Activated CD8-positive, alpha-beta memory T cell treated with anti-CD3 and anti-CD28 coated beads for 36 hours (primary cell): ENCODE results near the gene MKRN2OS. TPM values are rescaled to one million over a fixed set of nuclear protein-coding genes. Genes with fewer than 3 reads are reported as not detected.
"Not testable (repeated sequence)": the region's sequence is repeated elsewhere in the genome, so short reads cannot be mapped to it uniquely, and the experiment has no call there.

Experiments used
- CTCF ChIA-PET: fragments of 350-600 bp; sonication (Branson Sonifier 250); formaldehyde crosslinking; loops from one replicate; lab custom pipeline; 2021; ENCODE audit warnings: antibody characterized with exemption; lab: Charles Lee
- POLR2A ChIA-PET: fragments of 350-600 bp; sonication (Branson Sonifier 250); formaldehyde crosslinking; loops from one replicate; lab custom pipeline; 2021; ENCODE audit warnings: antibody characterized with exemption; lab: Charles Lee
- total RNA-seq, 2 experiments: library from RNA; stranded (reverse); gene quantifications; one replicate each; pipeline ENCODE4 v1.2.3, GENCODE V29; 2021

MKRN2OS gene
- total RNA-seq, 2 experiments from 2014 or later, result not detected

DNA sequence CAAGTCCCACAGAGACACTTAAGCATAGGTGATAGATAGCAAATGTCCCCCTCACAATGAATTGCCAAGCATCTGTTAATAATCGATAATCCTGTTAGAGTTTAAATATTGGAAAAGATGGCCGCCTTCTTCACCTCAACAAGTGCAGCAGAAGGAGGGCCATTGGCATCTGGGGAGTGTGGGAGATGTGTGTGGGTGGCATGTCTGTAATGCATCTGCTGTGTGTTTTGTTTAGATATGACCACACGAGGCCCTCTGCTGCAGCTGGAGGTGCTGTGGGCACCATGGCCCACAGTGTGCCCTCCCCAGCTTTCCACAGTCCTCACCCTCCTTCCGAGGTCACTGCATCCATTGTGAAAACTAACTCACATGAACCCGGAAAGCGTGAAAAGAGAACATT, 24.5 kb upstream of the MKRN2OS start:
- POLR2A ChIA-PET, result no interaction called here
- CTCF ChIA-PET, result interaction anchor here (1.7 kb wide), 1 partner anchor 9 kb away, joined by 4 read pairs; no protein-coding TSS in a partner anchor

- POLR2A ChIA-PET, result interaction anchor here (0.6 kb wide), 2 partner anchors 10 to 120 kb away, joined by 3 to 4 read pairs; no protein-coding TSS in a partner anchor
These were observed 23.4 kb upstream of the MKRN2OS start for GRCh38 chr3:12568747-12569146.

GRCh38 chr3:12566976-12567375, 21.7 kb upstream of the MKRN2OS start:
- CTCF ChIA-PET, result no interaction called here
- POLR2A ChIA-PET, result no interaction called here

More at GRCh38 chr3:12568747-12569146, 23.4 kb upstream of the MKRN2OS start:
- CTCF ChIA-PET, result interaction anchor here (0.6 to 1.7 kb wide), 2 partner anchors 8 to 148 kb away, joined by 3 to 4 read pairs; no protein-coding TSS in a partner anchor

- CTCF ChIA-PET, result no interaction called here
- POLR2A ChIA-PET, result no interaction called here
These were observed 17.2 kb upstream of the MKRN2OS start for GRCh38 chr3:12562451-12562850.

DNA sequence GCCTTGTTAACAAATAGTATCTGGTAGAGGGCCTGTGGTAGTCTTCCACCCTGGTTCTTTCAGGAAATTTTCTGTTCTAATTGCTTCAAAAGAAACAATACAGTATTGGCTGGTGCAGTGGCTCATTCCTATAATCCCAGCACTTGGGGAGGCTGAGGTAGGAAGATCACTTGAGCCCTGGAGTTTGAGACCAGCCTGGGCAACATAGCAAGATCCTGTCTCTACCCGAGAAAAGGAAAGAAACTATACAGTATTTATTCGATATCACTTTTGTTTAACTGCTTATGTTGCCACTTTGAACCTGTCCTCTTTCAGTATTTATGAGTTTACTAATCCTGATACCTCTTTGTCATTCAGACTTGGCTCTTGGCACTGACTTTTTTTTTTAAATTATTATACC, 16.1 kb upstream of the MKRN2OS start:
- POLR2A ChIA-PET, result no interaction called here
- CTCF ChIA-PET, result interaction anchor here (1.0 kb wide), 1 partner anchor 8 kb away, joined by 4 read pairs; no protein-coding TSS in a partner anchor

- CTCF ChIA-PET, result interaction anchor here (1.0 kb wide), 1 partner anchor 9 kb away, joined by 4 read pairs; no protein-coding TSS in a partner anchor
- POLR2A ChIA-PET, result no interaction called here
These were observed 15.3 kb upstream of the MKRN2OS start for GRCh38 chr3:12560505-12561190.

DNA sequence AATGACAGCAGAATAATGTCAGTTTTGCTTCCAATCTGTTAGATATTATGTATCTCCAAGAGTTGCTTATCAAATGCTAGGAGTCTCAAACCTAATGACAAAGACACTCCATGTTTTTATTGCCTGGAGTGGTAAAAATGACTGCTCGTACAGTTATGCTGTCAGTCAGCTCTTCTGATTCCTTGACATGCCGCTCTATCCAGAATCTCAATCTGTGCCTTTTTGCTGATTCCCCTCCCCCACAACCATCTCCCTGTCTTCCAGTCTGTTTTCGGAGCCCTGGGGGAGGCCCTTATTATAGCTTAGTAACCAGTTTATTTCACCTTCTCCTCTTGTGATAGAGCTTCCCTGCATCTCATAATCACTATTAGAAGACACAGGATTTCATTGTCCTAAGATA, 14.2 kb upstream of the MKRN2OS start:
- ChIA-PET CTCF (no interaction called here), POLR2A (no interaction called here)

DNA sequence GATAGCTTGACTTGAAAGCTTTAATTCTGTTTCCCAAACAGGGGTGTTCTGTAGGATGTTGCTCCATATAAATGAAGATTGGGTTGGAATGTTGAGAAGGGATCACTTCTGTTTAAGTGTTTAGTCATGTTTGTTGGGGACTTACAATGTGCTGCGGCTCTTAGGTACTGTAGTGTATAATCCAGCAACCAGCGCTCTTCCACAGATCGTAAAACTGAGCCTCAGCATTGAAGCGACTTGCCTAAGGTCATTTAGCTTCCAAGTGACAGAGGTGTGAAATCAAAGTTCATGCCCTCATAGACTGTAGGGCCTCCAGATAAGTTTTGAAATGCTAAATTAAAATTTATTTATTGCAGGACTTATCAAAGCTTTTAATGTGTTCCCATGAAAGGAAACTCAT, 13.4 kb upstream of the MKRN2OS start:
- ChIA-PET CTCF (interaction anchor here (1.2 kb wide), 1 partner anchor 48 kb away, joined by 3 read pairs; no protein-coding TSS in a partner anchor), POLR2A (interaction anchor here (0.9 to 1.1 kb wide), 2 partner anchors 16 to 49 kb away, joined by 3 read pairs; no protein-coding TSS in a partner anchor)

DNA sequence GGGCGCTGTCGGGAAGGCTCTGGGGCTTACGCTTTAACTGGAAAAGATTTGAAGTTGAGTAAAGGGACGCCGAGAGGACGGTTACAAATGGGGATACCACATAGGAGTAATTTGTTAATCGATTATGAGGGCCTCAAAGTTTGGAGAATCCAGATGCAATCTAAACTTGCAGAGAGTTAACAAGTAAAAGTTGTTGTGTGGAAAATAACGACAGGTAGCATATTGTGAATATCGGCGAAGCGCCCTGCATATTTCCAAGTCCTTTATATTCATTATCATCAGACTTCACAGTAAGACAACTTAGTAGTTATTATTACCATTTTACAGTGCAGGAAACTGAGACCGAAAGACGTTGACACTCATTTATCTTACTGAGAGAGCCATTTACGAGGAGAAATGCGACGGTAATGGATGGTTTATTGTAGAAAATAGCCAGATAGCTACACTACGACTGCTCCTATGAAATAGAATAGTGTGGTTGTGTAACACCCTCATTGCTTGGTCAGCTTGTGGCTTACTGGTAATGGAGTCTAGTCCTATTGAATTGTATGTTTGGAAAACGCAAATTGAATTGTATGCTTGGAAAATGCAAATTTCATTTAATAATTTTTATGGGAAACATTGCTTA, 12.3 kb upstream of the MKRN2OS start:
- ChIA-PET CTCF (interaction anchor here (0.7 to 1.6 kb wide), 2 partner anchors 126 to 163 kb away, joined by 3 read pairs; no protein-coding TSS in a partner anchor), POLR2A (interaction anchor here (0.9 to 1.1 kb wide), 2 partner anchors 15 to 50 kb away, joined by 3 read pairs; no protein-coding TSS in a partner anchor)

DNA sequence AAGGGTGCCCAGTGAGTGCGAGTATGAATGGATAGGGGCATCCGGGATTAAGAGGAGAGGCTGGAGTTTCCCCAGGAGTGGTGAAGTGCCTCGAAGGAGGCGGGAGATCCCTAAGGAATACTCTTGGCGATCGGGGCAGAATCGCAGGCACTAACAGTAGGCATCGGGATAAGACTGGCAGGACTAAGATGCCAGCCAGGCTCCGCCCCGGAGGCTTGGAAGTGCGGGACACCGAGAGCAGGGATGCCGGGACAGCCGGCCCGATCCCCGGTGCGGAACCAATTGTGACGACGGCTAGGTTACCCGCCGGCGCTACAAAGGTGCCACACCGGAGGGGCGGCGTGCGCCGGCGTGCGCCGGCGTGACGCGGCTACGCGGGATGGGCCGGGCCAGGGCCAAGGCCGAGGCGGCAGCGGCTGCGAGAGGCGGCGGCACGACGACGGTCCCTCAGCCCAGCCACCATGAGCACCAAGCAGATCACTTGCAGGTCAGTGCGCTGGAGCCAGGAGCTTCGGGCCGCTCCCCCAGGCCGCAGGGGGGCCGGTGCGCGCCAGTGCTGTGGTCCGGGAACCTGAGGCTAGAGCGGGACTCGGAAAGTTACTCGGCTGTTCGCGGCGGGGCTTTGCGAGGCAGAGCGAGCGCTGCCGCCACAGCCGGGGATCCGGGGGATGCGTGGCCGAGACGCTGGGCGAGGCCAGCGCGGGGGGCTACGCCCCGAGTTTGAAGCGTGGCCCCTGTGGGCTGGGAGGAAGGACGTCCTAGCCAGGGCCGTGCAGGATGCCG, 11.6 kb upstream of the MKRN2OS start, which contains the start of gene MKRN2:
TSS of gene MKRN2 (plus strand) at position 398 of the 783 bp plus-strand sequence. CDS start at position 462, 64 bp downstream.
- CTCF ChIA-PET, result interaction anchor here (1.6 kb wide), 1 partner anchor 164 kb away, joined by 3 read pairs; no protein-coding TSS in a partner anchor
- POLR2A ChIA-PET, result no interaction called here

GRCh38 chr3:12556314-12556689, 11.0 kb upstream of the MKRN2OS start:
- POLR2A ChIA-PET, result interaction anchor here (0.6 kb wide), 1 partner anchor 72 kb away, joined by 3 read pairs; the partner anchor contains the start of gene TSEN2
- CTCF ChIA-PET, result interaction anchor here (1.6 kb wide), 1 partner anchor 164 kb away, joined by 3 read pairs; no protein-coding TSS in a partner anchor

DNA sequence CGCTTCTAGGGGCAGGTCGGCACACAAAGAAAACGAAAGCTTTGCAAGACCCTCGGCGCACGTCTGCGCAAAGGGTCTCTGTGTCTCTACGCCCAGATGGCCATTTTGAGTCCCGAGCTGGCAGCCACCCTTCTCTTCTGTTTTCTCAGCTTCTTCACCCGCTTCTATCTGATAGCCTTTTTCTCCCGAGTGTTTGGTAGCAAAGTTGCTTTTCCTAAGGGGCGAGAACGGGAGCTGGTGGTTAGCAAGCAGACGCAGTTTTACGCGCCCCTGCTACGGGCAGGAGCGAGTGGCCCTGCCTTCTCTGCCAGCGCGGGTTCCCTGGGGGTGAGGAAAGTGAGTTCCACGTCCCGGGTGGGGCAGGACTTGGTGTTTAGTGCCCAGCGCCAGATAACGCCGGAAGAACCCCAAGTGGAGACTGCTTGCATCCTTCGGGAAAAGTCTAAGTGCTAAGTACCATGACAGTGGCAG, 8.7 kb upstream of the MKRN2OS start:
- POLR2A ChIA-PET, result interaction anchor here (1.1 kb wide), 1 partner anchor 110 kb away, joined by 4 read pairs; the partner anchor contains the start of gene RAF1
- CTCF ChIA-PET, result no interaction called here

DNA sequence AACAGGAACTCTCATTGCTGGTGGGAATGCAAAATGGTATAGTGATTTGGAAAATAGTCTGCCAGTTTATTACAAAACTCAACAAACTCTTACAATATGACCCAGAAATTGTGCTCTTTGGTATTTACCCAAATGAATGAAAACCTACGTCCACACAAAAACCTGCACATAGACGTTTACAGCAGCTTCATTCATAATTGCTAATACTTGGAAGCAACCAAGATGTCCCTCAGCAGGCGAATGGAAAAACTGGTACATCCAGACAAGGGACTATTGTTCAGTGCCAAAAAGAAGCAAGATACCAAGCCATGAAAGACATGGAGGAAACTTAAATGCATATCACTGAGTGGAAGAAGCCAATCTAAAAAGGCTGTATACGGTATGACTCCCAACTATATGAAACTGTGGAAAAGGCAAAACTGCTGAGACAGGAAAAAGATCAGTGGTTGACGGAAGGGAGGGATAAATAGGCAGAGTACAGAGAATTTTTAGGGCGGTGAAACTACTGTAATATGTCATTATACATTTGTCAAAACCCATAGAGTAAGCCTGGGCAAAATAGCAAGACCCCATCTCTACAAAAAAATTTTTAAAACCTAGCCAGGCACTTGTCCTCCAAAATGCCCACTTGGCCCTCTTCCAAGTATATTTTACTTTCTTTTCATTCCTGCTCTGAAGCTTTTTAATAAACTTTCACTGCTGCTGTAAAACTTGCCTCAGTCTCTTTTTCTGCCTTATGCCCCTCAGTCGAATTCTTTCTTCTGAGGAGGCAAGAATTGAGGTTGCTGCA, 4.9 kb upstream of the MKRN2OS start:
- POLR2A ChIA-PET, result no interaction called here
- CTCF ChIA-PET, result interaction anchor here (0.6 kb wide), 1 partner anchor 171 kb away, joined by 5 read pairs; no protein-coding TSS in a partner anchor

- CTCF ChIA-PET, result no interaction called here
- POLR2A ChIA-PET, result interaction anchor here (1.2 kb wide), 1 partner anchor 208 kb away, joined by 5 read pairs; no protein-coding TSS in a partner anchor
These were observed 437 bp downstream of the MKRN2OS start for GRCh38 chr3:12544652-12545472.

GRCh38 chr3:12543497-12543896, 1.8 kb downstream of the MKRN2OS start:
- POLR2A ChIA-PET, result interaction anchor here (1.2 kb wide), 1 partner anchor 207 kb away, joined by 5 read pairs; no protein-coding TSS in a partner anchor
- CTCF ChIA-PET, result not testable (repeated sequence)

DNA sequence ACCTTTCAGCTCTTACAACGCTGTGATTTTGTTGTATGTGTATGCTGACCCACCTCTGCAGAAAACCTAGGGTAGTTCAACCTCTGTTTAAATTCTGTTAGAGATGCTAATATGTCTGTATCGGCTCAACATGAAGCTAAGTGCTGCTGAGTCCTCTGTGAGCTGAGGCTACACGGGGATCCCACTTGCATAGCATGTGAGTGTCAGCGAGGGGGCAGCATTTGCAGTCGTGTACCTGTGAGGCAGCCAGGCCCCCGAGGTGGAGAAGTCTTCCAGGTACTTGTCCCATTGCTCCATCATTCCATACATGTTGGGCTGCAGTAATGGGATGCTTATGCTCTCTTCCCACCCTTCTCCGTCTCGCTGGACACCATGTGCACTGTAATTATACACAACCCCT, 3.7 kb downstream of the MKRN2OS start:
- ChIA-PET CTCF (no interaction called here), POLR2A (no interaction called here)

DNA sequence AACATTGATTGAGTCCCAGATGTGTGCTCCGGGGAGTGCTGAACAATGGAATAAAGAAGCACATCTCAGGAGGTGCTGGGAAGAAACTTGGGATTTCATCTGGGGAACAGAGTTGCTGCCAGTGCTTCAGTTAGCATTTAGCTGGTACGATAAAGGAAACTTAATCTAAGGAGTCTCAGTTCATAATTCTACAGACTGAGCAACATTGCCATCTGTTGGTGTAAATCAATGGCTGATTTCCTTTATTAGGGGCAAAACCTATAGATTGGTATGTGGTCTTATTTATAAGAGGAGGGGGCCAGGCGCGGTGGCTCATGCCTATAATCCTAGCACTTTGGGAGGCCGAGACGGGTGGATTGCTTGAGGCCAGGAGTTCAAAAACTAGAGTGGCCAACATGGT, 8.9 kb downstream of the MKRN2OS start:
- CTCF ChIA-PET, result no interaction called here
- POLR2A ChIA-PET, result no interaction called here
